LNCAP (cell line): ENCODE measurements around the gene ANO10.

ENCODE experiments used
- CTCF ChIP-seq: fragments of 450-650 bp; IDR thresholded peaks from 2 replicates; pipeline ENCODE4 v1.5.1; 2017; ENCODE audit warnings: mild to moderate bottlenecking

The ANO10 gene

GRCh38 chr3:43327582-43327979 is 294.2 kb downstream of the ANO10 start:
- no peak for TF ChIP-seq CTCF

GRCh38 chr3:43326891-43327581 is 294.8 kb downstream of the ANO10 start:
- no peak for TF ChIP-seq CTCF

GRCh38 chr3:43323541-43323940 is 298.3 kb downstream of the ANO10 start:
- TF ChIP-seq CTCF, result no peak

GRCh38 chr3:43320288-43320687 is 301.5 kb downstream of the ANO10 start:
- no peak for TF ChIP-seq CTCF

- no peak for TF ChIP-seq CTCF
Measured at GRCh38 chr3:43319794-43320193, 302.0 kb downstream of the ANO10 start.

GRCh38 chr3:43319376-43319775 is 302.4 kb downstream of the ANO10 start:
- no peak for TF ChIP-seq CTCF

- no peak for TF ChIP-seq CTCF
Measured at GRCh38 chr3:43317461-43318316, 304.1 kb downstream of the ANO10 start.
